GM21423 (cell line): ENCODE measurements around the gene MYD88.
A peak's percentile ranks its signal among the peaks of the same experiment; 100 is the strongest.

Experiments
- ATAC-seq: cut with Tn5 transposase; IDR thresholded peaks from one replicate; pipeline ENCODE4 v1.9.1; 2021; ENCODE audit warnings: mild to moderate bottlenecking, moderate library complexity; ENCODE audit not compliant: unreplicated experiment

The MYD88 gene

DNA sequence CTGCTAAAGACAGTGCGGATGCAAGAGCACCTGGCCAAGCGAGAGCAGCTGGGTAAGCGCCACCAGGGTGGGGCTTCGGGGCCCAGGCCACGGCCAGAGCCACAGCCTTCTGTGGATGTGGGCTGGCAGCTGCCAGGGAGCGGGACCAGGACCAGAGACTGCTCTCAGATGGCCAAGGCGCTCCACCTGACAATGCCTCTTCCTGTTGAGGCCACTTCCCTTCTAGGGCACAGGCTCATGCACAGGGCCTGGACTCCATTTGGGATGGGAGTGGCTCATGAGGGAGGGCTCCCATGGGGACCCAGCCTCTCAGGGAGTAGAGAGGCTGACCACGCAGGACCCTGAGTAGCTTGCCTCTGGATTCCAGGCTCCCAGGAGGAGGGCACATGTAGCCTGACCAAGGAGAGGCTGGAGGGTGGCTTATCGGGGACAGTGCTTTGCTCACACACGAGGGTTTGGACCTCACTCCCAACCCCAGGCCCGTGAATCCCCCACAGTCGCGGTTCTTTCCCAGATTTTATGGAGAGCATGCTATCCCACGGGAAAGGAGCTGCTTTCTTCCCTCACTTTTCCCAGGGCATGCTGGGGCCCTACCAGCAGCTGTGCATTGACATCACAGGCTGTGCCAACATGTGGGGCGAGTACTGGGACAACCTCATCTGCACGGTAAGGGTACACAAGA lies 26.6 kb upstream of the MYD88 start:
- ATAC-seq: no peak

DNA sequence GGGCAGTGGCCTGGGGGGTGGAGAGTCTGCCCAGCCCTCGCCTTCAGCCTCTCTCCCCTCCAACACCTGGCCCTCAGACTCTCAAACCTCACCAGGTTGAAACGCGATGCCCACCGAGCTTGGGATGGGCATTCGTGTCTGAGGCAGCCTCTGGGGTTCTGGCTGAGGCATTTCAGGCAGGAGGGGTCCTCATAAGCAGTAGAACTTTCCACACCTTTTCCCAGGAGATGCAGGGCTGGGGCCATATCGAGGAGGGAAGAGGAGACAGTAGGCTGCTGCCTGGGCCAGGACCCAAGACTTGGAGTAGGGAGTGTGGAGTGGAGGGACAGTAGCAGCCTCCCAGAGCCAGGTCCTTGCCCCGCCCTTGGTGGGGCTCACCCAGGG lies 26.1 kb upstream of the MYD88 start:
- ATAC-seq: no peak

DNA sequence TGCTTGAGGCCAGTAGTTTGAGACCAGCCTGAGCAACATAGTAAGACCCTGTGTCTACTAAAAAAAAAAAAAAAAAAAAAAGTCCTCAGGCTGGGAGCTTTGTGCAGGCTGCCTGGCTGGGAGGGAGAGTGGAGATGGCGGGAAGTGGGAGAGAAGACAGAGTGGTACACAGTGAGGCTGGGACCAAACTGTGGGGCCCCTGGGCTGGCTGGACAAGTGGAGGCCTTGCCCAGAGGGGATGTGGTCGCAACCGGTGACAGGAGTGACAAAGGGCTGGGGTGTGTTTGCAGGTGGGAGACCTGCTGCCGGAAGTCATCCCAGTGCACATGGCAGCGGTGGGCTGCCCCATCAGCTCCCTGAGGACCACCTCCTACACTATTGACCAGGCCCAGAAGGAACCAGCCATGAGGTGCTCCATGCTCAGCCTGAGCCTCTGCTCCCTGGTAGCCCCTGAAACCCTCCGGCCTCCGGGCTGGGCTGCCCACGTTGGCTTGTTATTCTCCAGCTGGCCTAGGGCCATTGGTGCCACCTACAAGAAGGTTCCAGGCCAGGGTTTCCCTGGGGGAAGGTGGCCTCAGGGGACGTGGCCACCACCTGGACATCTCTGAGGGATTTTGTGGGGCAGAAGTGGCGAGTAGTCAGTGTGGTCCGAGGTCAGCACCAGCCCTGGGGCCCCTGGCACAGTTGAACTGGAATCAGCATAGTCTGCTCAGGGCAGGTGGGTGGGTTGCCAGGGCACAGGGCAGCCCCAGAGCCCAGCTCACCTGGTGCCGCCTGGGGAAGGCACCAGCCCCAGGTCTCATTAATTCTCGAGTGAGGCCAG lies 24.2 kb upstream of the MYD88 start:
- ATAC-seq: no peak

DNA sequence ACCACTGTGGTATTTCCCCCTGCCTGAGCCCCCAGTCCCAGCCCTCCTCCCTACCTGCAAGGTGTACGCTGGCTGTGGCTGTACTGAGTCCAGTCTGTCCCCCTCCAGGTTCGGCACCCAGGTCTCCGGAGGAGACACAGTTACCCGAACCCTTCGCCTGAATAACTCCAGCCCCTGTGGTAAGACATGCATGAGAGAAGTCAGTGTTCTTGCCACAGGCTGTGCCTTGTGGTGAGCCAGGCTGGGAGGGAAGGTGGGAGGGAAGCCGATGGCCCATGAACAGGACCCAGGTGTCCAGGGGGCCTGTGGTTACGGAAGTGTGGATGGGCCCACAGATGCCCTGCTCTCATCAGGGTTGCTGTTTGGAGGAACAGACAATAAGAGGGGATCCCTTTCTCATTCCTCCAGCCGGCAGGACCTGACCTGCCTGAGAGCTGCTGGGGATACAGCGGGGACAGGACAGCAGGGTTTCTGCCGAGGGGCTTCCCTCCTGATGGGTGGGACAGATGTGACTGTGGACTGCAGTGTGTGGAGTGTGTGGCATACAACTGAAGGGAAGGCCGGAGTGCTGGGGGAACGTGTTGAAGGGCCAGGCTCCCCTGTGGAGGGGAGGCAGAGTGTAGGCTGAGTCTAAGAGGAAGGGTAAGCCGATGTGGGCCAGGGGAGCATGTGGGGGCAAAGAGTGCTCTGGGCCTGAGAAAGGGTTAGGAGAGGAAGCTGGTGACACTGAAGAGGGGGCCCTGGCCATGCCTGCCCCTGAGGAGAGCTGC lies 23.4 kb upstream of the MYD88 start:
- no peak for ATAC-seq

DNA sequence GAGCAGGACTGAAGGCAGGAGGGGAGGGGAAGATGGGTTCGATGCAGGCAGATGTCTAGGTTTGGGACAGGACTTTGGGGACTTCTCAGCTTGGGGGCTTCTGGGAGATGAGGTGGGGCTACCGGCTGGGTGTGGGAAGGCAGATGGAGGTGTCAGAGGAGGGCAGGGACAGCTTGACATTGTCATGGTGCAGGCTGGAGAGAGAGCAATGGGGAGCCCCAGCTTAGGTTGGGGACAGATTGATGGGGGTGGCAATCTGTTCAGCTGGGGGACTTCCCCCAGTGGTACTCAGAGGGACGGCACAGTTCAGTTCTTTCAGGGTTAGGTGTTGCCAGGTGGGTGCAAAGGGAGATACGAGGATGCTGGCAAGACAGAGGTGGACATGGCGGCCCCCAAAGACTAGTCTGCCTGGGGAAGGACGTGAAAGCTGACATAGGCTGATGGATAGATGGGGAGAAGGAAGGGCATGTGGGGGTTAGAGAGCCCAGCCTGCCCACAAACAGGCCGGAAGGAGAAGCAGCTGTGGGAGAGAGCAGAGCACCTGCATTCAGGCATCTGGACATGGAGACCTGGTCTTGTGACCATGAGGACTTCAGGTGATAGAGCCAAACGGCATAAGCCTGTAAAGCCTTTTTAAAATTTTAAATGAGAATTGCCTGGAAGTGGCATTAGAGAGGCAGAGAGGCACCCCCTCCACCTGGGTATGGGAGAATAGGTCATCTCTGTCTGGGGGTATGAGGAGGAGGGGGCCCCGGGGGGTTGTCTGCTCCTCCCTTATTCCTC lies 22.6 kb upstream of the MYD88 start:
- ATAC-seq: no peak

DNA sequence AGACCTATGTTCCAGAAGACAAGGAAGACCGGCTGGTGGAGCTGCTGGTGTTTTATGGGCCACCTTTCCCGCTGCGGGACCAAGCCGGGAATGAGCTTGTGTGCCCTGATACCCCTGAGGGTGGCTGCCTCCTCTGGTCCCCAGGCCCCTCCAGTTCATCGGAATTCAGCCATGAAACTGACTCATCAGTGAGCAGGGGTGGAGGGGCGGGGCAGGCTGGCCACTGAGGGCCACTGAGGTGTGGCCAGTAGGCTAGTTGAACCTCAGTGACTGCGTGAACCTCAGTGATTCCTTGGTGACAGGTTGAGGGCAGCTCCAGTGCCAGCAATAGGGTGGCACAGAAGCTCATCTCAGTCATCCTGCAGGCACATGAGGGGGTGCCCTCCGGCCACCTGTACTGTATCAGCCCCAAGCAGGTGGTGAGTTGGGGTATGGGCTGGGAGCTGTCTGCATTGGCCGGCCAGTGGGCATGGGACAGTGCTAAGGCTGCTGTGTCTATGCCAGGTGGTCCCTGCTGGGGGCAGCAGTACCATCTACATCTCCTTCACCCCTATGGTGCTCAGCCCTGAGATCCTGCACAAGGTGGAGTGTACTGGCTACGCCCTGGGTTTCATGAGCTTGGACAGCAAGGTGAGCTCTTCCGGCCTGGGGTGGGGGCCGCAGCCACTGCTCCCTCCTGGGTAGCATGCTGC lies 21.8 kb upstream of the MYD88 start:
- no peak for ATAC-seq

DNA sequence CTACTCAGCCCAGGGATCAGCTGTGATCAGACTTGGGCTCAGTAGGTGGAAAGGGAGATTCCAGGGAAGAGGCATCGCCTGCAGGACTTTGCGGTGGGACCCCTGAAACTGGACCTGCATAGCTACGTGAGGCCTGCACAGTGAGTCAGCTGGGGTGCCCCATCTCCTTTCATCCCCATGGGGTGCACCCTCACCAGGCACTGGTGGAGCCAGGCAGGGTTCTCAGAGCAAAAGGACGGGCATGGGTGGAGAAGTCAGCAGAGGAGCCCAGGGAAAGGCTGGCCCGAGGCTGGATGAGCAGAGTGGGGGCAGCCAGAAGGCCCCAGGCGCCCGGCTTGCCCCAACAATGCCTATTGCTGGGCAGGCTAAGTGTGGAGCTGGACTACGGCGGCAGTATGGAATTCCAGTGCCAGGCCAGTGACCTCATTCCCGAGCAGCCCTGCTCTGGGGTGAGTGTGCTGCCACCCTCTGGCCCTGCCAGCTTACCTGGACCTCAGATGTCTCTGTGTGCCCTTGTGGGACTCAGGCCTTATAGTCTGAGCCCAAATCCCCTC lies 21.2 kb upstream of the MYD88 start:
- no peak for ATAC-seq

DNA sequence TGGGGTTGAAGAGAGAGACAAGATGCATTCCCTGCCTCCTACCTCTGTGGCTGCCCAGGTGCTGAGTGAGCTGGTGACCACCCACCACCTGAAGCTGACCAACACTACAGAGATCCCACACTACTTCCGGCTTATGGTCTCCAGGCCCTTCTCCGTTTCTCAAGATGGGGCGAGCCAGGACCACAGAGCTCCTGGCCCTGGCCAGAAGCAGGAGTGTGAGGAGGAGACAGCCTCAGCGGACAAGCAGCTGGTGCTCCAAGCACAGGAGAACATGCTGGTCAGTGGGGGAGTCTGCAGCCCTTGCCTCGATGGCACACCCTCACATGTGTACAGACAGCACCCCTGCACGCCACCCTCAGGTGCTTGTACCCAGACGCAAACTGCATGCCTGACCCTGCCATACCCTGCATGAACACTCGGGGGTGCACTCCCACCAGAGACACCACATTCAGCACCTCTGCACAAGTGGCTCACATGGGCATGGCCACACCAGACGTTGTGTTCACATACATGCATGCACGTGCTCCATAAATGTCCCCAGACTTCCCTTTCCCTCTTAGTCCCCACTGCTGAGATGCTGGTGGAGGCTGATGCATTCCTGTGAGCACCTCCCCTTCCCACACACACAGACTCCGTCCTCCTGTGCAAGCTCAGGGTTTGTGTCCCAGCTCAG lies 20.6 kb upstream of the MYD88 start:
- peak; percentile 72 for ATAC-seq

DNA sequence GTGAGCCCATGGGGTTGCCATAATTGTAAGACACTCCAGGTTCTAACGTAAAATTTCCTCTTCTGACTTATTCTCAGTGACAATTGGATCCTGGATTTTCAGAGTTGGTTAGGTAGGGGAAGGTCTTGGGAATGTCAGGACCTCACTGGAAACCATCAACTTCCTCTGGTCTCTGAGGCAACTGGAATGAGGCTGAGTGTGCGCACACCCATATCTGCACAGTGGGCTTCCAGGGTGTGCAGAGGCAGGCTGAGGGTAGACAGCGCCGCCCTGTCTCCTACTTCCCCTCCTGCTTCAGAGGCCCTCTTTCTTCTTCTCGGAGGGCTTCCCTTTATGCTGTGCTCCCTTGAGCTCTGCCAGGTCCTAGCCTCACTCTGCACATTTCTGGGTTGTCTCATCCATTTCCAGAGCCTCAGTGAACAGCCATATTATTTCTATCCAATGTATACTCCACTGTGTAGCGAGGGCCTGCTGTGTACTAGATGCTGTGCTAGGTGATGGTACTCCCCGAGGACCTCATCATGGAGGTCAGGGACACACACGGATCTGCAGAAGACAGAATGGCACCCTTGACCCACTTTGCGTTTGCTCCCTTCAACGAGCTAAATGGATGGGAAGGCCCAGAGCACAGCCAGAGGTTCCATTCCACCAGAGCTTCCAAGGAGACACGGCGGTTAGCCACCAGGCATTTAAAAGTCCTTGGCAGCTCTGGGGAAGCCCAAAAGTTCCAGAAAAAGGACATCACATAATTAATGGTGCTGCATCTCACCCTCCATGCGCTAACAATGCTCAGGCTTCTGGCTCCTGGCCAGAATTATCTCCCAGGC lies 19.8 kb upstream of the MYD88 start:
- no peak for ATAC-seq

DNA sequence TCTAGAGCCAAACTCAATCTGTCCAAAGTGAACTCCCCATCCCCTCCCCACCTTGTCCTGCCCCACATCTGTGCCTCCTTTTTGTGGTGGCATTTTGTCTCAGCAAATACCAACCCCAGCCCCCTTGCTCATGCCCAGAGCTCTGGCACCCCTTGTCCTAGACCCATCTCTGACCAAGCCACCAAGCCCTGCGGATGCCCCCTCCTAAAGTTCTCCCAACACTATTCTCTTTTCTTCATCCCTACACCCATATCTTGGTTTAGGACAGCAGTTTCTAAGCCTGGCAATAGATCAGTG lies 19.3 kb upstream of the MYD88 start:
- ATAC-seq: no peak

DNA sequence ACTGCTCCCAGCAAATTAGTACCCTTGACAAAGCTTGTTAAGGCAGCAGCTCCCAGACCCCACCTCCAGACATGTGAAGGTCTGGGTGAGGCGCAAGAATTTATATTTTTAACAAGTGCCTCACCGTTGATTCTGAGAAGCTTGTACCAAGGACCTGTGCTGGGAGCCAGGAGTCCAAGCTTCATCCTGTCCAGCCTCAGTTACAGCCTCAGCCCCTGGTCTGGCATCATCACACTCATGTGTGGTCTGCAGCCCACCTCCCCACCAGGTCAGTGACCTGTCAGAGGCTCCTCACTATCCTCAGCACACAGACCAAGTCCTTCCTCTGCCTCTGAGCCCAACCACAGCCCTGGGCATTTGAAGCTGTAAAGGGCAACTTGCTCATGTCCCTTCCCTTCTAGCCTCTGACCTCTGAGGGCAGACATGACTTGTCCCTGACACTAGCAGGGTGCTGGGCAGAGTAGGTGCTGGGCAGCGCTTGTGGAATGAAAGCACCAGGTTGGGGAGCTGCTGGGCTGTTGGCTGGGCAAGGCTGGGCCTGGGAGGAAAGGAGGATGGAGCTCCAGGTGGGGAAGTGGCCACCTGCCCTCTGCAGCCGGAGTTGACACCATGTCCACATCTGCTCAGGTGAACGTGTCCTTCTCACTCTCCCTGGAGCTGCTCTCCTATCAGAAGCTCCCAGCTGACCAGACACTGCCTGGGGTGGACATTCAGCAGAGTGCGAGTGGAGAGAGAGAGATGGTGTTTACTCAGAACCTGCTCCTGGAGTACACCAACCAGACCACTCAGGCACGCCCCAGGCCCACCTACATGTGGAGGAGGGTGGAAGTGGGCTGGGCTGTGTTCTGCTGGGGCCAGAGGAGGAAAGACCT lies 18.4 kb upstream of the MYD88 start:
- ATAC-seq: no peak

DNA sequence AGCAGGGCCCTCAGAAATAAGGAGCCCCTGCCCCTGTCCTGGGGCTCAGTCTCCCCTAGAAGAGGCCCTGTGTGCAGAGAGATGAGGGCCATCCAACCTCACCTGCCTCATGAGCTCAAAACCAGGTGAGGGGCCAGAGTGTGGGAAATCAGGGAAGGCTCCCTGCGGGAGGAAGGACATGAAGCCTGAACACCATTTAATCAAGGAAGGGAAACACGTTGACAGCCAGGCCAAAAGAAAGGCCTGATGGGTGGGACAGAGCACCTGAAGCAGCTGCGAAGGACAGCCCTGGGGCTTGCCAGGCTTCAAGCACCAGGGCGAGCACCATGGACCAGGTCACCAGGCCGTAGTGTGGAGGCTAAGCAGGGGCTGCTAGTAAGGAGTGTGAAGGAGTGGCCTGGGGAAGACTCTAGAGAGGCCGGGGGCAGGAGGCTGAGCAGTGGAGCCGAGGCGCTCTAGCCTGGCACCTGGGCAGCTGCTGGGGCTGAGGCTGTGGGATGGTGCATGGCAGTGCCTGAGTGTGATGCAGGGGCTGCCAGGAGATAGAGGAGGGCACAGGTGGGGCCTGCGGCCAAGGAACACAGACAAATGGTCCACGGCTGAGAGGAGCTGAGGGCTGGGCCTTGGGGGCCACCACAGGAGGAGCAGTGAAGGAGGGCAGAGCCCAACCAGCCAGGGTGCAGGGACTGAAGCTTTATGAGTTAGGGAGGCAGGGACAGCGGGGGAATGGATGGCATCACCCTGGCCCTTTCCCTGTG lies 17.6 kb upstream of the MYD88 start:
- no peak for ATAC-seq

DNA sequence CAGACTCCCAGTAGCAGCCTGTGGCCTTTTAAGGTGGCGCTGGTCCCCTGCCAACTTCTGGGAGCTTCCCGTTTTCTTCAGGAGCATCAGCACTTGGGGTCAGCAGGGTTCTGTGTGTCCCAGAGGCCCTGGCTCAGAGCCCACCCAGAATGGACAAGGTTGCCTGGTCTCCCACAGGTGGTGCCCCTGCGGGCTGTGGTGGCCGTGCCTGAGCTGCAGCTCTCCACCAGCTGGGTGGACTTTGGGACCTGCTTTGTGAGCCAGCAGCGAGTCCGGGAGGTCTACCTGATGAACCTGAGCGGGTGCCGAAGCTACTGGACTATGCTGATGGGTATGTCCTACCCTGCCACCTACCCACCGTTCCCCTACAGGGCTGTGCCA lies 17.0 kb upstream of the MYD88 start:
- ATAC-seq: no peak

DNA sequence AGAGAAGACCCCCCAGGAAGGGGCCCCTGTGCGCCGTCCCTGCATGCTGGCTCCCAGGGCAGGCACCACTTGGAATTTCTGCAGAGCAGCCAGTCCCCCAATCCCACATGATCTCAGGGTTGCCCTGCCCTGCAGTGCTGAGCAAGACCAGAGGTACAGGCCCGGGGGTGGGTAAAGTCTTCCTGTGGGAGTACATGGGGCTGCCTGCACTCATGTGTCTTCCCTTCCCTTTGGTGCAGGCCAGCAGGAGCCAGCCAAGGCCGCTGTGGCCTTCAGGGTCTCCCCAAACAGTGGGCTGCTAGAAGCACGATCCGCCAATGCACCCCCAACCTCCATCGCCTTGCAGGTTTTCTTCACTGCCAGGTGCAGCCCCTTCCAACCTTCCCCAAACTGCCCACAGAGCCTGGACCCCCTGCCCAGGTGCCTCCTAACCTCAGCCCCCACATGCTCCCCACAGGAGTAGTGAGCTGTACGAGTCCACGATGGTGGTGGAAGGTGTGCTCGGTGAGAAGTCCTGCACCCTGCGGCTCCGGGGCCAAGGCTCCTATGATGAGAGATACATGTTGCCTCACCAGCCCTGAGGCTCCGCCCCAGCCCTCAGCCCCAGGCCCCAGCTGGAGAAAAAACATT lies 16.5 kb upstream of the MYD88 start:
- no peak for ATAC-seq

DNA sequence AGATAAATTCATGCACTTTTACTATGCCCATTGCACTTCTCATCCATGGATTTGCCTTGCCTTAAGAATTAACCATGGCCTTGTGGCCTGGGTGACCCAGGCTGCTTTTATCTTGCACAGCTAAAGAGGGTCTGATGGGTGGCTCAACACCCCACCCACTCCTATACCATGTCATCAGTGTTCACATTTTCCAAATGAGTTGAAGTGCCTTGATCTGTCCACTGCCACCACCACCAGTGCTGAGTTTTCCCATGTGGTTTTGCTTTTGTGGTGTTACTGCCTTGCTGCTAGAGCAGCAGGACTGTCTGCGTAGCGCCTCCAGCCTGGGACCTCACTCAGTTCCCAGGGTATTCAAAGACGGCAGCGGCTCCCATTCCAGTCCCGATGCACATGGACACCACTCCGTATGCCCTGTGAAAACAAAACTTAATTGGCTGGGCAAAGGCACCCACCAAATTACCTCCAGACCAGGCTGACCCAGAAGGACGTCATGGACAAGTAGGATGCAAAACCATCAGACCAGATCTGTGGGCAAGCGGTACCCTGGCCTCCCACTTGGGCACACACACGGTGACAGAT lies 15.7 kb upstream of the MYD88 start:
- no peak for ATAC-seq

DNA sequence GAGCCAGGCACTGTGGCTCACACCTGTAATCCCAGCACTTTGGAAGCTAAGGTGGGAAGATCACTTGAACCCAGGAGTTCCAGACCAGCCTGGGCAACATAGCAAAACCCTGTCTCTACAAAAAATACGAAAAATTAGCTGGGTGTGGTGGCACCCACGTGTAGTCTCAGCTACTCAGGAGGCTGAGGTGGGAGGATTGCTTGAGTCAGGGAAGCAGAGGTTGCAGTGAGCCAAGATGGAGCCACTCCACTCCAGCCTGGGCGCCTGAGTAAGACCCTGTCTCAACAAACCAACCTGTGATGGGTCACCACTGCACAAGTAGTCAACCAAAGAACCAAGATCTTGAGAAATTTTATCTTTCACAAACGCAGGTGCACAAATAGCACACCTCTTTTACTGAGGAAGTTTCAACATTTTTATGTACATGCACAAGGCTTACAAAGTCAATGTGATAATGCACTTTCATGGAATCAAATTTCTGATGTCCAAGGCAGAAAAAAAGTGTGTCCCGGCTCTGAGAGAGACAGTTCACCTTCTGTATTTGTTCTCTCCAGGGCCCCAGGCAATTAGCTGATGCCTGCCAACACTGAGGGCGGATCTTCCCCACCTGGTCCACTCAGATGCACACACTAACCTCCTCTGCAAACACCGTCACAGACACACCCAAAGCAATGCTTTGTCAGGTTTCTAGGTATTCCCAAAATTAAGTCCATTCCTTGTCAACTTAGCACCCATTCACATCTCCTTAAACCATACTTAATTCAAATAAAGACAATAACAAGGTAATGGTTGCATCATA lies 13.9 kb upstream of the MYD88 start:
- no peak for ATAC-seq
